DOHH2 (cell line): ENCODE measurements around the gene SYT7.

Experiments used
- CTCF ChIP-seq: fragments of 200-600 bp; sonication (generic); IDR thresholded peaks from one replicate; pipeline ENCODE4 v1.5.1; 2014; ENCODE audit warnings: antibody characterized with exemption, mild to moderate bottlenecking, low read depth, low read length; ENCODE audit not compliant: poor library complexity, severe bottlenecking
- EZH2phosphoT487 ChIP-seq: fragments of 200-600 bp; sonication (generic); IDR thresholded peaks from 2 replicates; pipeline ENCODE4 v1.6.1; 2017; ENCODE audit warnings: borderline replicate concordance, mild to moderate bottlenecking, antibody characterized with exemption, low read length, moderate library complexity, mixed read lengths

- TF ChIP-seq CTCF (no peak), EZH2phosphoT487 (no peak)
Measured at GRCh38 chr11:61537326-61537725, 43.5 kb downstream of the SYT7 start.
